H1 (cell line): ENCODE data around the gene FOLR1. TPM values are rescaled to one million over a fixed set of nuclear protein-coding genes. Genes with fewer than 3 reads are reported as not detected.

Experiments
- CHD2 ChIP-seq: IDR thresholded peaks from 2 replicates; pipeline ENCODE4 v1.6.1; 2012; ENCODE audit warnings: low read length, improper control_type of control experiment
- CHD7 ChIP-seq: fragments of 300-600 bp; sonication (generic); IDR thresholded peaks from 2 replicates; pipeline ENCODE4 v1.7.1; 2012; ENCODE audit warnings: low read length, moderate library complexity, mild to moderate bottlenecking, inconsistent platforms; ENCODE audit not compliant: insufficient replicate concordance
- CREB1 ChIP-seq: IDR thresholded peaks from 2 replicates; pipeline ENCODE4 v1.6.1; 2012; ENCODE audit warnings: inconsistent platforms
- EZH2 ChIP-seq: fragments of 200-600 bp; sonication (generic); IDR thresholded peaks from 2 replicates; pipeline ENCODE4 v1.7.1; 2012; ENCODE audit warnings: low read depth, mild to moderate bottlenecking, moderate library complexity, low read length, inconsistent platforms; ENCODE audit not compliant: severe bottlenecking
- GABPA ChIP-seq: IDR thresholded peaks from 2 replicates; pipeline ENCODE4 v1.6.1; 2011; ENCODE audit warnings: mild to moderate bottlenecking, low read length, moderate library complexity, borderline replicate concordance; ENCODE audit not compliant: insufficient read depth
- GTF2F1 ChIP-seq: IDR thresholded peaks from 2 replicates; pipeline ENCODE4 v1.6.1; 2012; ENCODE audit warnings: low read depth, low read length, improper control_type of control experiment, borderline replicate concordance
- NANOG ChIP-seq: IDR thresholded peaks from 2 replicates; pipeline ENCODE4 v1.6.1; 2011; ENCODE audit warnings: low read length, low read depth, mild to moderate bottlenecking, inconsistent platforms; ENCODE audit not compliant: insufficient read depth, poor library complexity, severe bottlenecking
- RBBP5 ChIP-seq: IDR thresholded peaks from 2 replicates; pipeline ENCODE4 v1.7.1; 2012; ENCODE audit warnings: low read depth, mild to moderate bottlenecking, inconsistent platforms, low read length, moderate library complexity, borderline replicate concordance
- SP4 ChIP-seq: IDR thresholded peaks from 2 replicates; pipeline ENCODE4 v1.6.1; 2012; ENCODE audit warnings: low read length, inconsistent platforms
- SUZ12 ChIP-seq: fragments of 200-600 bp; sonication (generic); IDR thresholded peaks from 2 replicates; pipeline ENCODE4 v1.6.1; 2012; ENCODE audit warnings: mild to moderate bottlenecking, inconsistent platforms, low read length, moderate library complexity, mixed read lengths
- ZNF274 ChIP-seq: IDR thresholded peaks from 2 replicates; pipeline ENCODE4 v1.7.0; 2012; ENCODE audit warnings: low read length, borderline replicate concordance; ENCODE audit errors: extremely low read depth
- polyA plus RNA-seq, 7 experiments: library from polyadenylated mRNA; depleted of rRNA in 3 of 7; stranded (reverse) in 5 of 7; unstranded in 2 of 7; fragments of >200 nt in 5 of 7; fragments of 200-250 nt in 2 of 7; gene quantifications; 1 replicate in 5 of 7; 2 replicates in 1 of 7; 4 replicates in 1 of 7; pipeline versions ENCODE4 v1.2.1 to v1.2.3, GENCODE V29; 2011 to 2013; ENCODE audit warnings: missing spikeins in 2 of 7, mixed read lengths in 2 of 7
- total RNA-seq: library from RNA; stranded (reverse); fragmentation: NEBNext Ultra II Directional; extraction: Animal tissue kit (Norgen Biotek cat#: 25700); gene quantifications from 2 replicates; pipeline ENCODE4 v1.2.1, GENCODE V29; 2021

FOLR1 gene
- total and polyA plus RNA-seq, 2 of the 8 experiments (the other 6 are each of a cell fraction or from before 2014, with no cell fraction given), result 1.3 TPM; not detected in 1

- TF ChIP-seq CHD7, result no peak
- TF ChIP-seq NANOG, result no peak
- no peak for TF ChIP-seq RBBP5
- TF ChIP-seq GABPA, result no peak
- no peak for TF ChIP-seq GTF2F1
- no peak for TF ChIP-seq CHD2
- no peak for TF ChIP-seq EZH2
- TF ChIP-seq SP4, result no peak
- TF ChIP-seq CREB1, result no peak
- TF ChIP-seq ZNF274, result no peak
- no peak for TF ChIP-seq SUZ12
These were observed 41.3 kb downstream of the FOLR1 start (continued) for GRCh38 chr11:72233056-72233772.
